WTC11 (cell line): ENCODE measurements around the gene IRF8.

Source experiments
- ATF6 ChIP-seq: sonication (generic); formaldehyde crosslinking; IDR thresholded peaks from 2 replicates; pipeline ENCODE4 v1.8.1; 2023; ENCODE audit warnings: mild to moderate bottlenecking, missing genetic modification reagents
- CREB1 ChIP-seq: sonication (generic); formaldehyde crosslinking; IDR thresholded peaks from 2 replicates; pipeline ENCODE4 v1.8.0; 2023; ENCODE audit warnings: mild to moderate bottlenecking, missing genetic modification reagents
- CTCF ChIP-seq: fragments of 200-600 bp; IDR thresholded peaks from 2 replicates; pipeline ENCODE4 v1.8.0; 2022; ENCODE audit warnings: antibody characterized with exemption
- ERG ChIP-seq: fragments of 250-450 bp; sonication (Bioruptor Pico); IDR thresholded peaks from 2 replicates; pipeline ENCODE4 v1.8.0; 2021; ENCODE audit warnings: mild to moderate bottlenecking
- FOXJ3 ChIP-seq: sonication (generic); formaldehyde crosslinking; IDR thresholded peaks from 2 replicates; pipeline ENCODE4 v1.9.0; 2021; ENCODE audit warnings: missing genetic modification reagents, mild to moderate bottlenecking, borderline replicate concordance
- FOXP1 ChIP-seq: sonication (generic); formaldehyde crosslinking; IDR thresholded peaks from 2 replicates; pipeline ENCODE4 v1.8.0; 2022; ENCODE audit warnings: missing genetic modification reagents, mild to moderate bottlenecking, moderate library complexity, borderline replicate concordance
- FOXP4 ChIP-seq: sonication (generic); formaldehyde crosslinking; IDR thresholded peaks from 2 replicates; pipeline ENCODE4 v1.8.0; 2022; ENCODE audit warnings: mild to moderate bottlenecking, missing genetic modification reagents
- IRF1 ChIP-seq: sonication (generic); formaldehyde crosslinking; IDR thresholded peaks from 2 replicates; pipeline ENCODE4 v1.8.0; 2023; ENCODE audit warnings: missing genetic modification reagents
- MAX ChIP-seq: sonication (generic); formaldehyde crosslinking; IDR thresholded peaks from 2 replicates; pipeline ENCODE4 v1.8.0; 2022; ENCODE audit warnings: mild to moderate bottlenecking, missing genetic modification reagents
- NR3C1 ChIP-seq: sonication (generic); formaldehyde crosslinking; conservative IDR thresholded peaks from 2 replicates; pipeline ENCODE4 v1.8.1; 2023; ENCODE audit warnings: low read depth, mild to moderate bottlenecking, missing genetic modification reagents
- SOX15 ChIP-seq: fragments of 250-450 bp; sonication (Bioruptor Pico); IDR thresholded peaks from 2 replicates; pipeline ENCODE4 v1.9.0; 2021; ENCODE audit warnings: mild to moderate bottlenecking
- TF ChIP-seq, protein P1 (sequence below): sonication (generic); formaldehyde crosslinking; IDR thresholded peaks from 2 replicates; pipeline ENCODE4 v1.8.0; 2022; ENCODE audit warnings: mild to moderate bottlenecking, missing genetic modification reagents

DNA sequence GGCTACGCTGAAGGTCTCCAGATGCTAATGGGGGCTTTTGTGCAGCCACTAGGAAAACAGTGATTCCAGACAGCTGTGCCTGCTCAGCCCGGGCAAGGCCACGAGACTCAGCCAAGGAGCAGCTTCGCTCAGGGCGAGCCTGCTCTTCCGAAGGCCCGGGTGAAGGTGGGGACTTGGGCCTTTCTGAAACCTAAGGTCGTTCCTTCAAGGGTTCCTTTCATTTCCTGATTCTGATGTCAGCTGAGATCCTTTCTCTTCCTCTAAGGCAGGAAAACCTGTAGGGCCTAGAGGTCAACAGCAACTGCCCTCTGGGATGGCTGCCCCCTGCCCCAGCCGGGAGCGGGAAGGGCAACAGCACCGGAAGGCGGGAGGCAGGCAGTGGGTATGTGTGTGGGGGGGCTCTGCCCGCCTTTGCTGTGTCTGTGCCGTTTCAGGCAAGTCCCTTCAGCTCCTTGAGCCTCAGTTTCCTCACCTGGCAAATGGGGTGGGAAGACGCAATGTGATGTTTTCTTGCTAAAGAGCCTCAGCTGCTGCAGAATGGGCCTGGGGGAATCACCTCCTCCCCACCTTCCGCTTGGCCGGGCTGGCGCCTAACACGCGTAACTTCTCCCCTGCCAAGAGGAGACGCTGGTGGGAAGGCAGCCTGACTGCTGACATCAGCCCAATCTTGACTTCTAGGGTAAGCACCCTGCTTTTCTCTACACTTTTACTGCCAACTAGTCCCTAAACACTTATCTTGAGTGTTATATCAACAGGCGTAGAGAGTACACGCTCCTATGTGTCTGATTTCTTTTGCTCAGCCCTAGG, 32.8 kb downstream of the IRF8 start:
- no peak for TF ChIP-seq FOXP4 (CRISPR knock-in tag)
- TF ChIP-seq CREB1 (CRISPR knock-in tag), result no peak
- TF ChIP-seq ATF6 (CRISPR knock-in tag), result no peak
- no peak for TF ChIP-seq CTCF
- TF ChIP-seq SOX15 (CRISPR knock-in tag), result no peak
- no peak for TF ChIP-seq IRF1
- no peak for TF ChIP-seq FOXP1 (CRISPR knock-in tag)
- no peak for TF ChIP-seq NR3C1
- TF ChIP-seq MAX (CRISPR knock-in tag), result no peak
- no peak for TF ChIP-seq ERG (CRISPR knock-in tag)
- TF ChIP-seq, protein P1, sequence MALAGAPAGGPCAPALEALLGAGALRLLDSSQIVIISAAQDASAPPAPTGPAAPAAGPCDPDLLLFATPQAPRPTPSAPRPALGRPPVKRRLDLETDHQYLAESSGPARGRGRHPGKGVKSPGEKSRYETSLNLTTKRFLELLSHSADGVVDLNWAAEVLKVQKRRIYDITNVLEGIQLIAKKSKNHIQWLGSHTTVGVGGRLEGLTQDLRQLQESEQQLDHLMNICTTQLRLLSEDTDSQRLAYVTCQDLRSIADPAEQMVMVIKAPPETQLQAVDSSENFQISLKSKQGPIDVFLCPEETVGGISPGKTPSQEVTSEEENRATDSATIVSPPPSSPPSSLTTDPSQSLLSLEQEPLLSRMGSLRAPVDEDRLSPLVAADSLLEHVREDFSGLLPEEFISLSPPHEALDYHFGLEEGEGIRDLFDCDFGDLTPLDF (CRISPR knock-in tag), result no peak
- no peak for TF ChIP-seq FOXJ3
